ENCODE measurements around the gene RDH8.

RDH8 gene

GRCh38 chr19:10043286-10043927, 30.1 kb downstream of the RDH8 start:
- no peak for DNase-seq

GRCh38 chr19:10044390-10044789, 31.1 kb downstream of the RDH8 start:
- DNase-seq: no peak

GRCh38 chr19:10045371-10045770, 32.1 kb downstream of the RDH8 start:
- no peak for DNase-seq

- no peak for DNase-seq
Observed at GRCh38 chr19:10049626-10050025, 36.3 kb downstream of the RDH8 start.

DNA sequence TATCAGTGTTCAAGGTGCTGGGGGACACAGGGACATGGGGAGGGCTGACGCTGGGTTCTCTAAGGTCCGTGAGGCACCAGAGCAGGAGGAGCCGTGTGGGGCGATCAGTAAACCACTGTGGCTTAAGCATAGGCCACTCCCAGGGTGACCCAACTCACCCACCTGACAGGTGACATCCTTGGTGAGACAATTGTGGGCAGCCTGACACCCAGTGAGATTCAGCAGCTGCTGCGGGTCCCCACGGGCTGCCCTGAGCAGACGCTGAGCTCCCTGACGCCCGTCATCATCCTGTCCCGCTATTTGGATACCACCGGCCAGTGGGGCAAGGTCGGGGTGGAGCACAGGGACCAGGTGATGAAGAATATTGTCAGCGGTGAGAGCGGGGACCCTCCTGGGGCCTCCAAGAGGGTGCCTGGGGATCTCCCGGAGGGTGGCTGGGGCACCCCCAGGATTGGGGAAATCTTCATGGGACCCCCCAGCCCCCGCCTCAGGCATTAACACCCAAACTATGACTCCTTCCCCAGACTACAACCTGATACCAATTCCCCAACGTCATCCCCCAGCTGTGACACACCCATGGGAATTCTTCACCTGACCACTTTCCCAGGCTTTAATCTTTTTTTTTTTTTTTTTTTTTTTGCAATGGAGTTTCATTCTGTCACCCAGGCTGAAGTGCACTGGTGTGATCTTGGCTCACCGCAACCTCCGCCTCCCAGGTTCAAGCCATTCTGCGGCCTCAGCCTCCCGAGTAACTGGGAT, 39.5 kb downstream of the RDH8 start:
- no peak for DNase-seq

DNA sequence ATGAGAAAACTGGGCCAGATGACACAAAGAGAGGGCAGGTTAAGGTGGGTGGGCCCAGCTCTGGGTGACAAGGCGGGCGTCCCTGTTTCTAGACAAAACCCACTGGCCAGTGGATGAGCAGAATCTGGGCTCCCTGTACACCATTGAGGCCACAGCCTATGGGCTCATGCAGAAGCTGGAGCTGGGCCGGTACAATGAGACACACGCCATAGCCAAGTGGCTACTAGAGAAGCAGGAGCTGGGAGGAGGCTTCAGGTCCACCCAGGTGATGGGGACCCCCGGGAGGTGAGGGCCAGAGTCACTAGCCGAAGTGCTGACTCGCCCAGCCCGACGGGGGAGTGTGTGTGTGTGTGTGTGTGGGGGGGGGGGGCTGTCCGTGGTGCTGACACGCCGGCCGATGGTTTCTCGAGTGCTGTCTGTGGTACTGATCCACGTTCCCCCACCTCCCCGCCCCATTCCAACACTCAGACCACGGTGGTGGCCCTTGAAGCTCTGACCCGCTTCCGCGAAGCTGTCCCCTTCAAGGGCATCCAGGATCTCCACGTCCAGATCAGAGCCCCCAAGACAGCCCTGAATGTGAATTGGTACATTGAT, 48.5 kb downstream of the RDH8 start:
- no peak for DNase-seq

- no peak for DNase-seq
Observed at GRCh38 chr19:10068205-10068604, 54.9 kb downstream of the RDH8 start.

GRCh38 chr19:10069046-10069445, 55.8 kb downstream of the RDH8 start:
- DNase-seq: no peak

DNA sequence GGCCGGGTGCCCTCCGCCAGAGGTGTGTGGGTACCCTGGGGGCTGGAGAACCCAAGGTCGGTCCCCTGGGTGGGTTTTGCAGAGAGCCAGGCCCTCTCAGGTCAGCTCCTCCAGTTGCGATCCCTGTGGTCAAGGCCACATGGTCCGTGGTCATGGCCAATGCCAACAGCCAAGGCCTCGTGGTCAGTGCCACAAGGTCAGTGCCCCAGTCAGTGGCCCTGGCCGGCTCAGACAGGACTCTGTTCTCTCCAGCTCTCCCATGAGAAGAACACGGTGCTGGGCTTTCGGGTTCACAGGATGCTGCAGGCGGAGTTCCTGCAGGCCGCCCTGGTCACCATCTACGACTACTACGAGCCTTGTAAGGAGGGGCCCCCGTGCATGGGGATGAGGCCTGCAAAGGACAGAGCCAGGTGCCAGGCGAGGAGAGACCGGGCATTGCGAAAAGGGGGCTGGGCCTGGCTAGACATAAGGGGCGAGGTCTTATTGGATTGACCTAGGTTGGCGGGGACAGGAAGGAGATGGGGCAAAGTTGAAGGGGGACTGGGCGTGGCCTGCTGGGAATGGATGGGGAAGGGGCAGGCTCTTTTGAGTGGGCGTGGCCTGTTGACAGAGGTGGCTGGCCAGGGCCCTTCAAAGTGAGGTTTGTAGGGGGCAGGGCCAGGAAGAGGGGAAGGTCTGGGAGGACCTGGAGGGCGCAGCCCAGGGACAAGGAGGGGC, 57.6 kb downstream of the RDH8 start:
- DNase-seq: no peak
